Eye (tissue), 1 donor: ENCODE results near the gene DLX6.

Experiments
- DNase-seq: peaks from one replicate; pipeline ENCODE4 v3.0.0-alpha.2; 2015

Gene DLX6

DNA sequence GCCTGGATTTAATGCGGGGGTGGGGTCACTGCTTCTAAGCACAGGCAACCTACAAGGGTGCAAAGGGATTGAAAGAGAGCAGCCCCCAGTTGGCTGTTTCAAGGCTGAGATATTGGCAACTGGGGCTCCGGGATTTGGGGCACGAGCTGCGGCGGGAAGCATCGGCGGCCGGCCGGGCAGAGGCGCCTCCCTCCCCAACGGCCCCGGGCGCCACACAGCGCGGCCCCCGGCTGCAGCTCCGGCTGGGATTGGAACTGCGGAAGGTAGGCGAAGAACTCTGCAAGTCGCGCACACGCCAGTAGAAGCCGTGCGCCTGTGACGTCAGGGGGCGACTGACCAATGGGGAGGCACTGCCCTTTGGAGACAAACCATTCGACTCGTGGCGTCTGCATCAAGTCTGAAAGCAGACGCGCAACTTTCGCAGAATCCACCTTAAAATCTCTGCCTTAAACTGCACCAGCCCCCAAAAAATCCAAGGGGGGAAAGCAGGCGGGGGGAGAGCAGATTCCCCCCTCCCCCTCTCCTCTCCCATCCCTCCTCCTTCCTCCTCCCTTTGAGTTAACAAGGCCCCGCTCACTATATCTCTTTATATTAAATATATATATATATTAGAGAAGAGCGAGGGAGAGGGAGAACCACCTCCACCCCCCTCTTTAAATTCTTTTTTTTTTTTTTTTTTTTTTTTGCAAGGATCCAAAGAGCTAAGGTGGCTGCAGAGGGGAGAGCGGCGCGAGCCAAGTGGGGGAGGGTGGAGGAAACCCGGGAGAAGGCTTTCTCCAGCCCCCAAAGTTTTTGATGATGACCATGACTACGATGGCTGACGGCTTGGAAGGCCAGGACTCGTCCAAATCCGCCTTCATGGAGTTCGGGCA, at the start of gene DLX6:
TSS of gene DLX6 (plus strand) at position 371 of the 872 bp plus-strand sequence. CDS start at position 796, 425 bp downstream.
- DNase-seq: peak; percentile 92

GRCh38 chr7:96959135-96959534, 46.2 kb upstream of the DLX6 start:
- no peak for DNase-seq

DNA sequence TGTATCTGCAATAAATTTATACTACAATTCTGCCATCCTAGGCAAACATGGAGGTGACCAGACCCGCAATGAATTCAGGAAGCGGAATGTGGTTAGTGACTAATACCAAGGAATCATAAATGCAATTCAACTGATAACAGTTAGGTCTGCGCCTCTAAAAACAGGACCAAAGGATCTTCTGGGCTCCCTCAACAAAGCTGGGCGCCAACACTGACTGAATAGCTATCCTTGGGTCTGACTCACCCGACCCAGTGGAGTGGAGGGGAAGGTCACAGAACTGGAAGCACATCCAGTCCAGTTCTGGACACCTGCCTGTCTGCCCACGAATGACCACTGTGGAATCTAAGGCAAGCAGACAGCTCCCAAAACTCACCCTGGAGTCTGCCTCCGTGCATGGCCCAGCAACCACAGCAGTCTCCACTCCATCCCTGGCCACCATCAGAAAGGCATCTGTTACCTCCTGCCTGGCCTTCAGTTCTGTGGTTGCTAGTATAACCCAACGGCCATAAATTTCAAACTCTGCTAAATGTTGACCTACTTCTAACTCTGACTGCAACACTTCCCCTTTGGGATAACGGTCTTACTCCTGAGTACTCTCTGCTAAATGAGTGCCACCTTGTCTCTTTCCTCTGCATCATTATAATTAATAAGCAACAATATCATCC, 43.0 kb upstream of the DLX6 start:
- DNase-seq: no peak

- DNase-seq: no peak
Measured at GRCh38 chr7:96968981-96969380, 36.4 kb upstream of the DLX6 start.

DNA sequence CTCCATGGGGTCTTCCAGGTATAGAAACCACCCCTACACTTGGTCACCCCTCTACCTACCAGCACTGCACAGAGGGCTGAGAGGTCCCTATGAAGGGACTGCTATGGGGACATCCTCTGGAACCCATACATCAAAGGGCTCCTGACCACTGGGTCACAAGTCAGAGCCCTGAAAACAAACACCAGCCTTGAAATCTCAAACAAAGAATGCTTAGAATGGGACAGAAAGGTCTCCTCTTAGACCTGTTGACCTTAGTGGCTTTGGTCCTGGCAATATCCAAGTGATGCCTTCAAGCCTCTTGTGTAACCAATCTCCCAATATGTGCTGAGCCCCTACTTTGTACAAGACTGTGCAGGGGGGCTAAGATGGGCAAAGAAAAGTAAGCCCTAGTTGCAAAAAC, 34.6 kb upstream of the DLX6 start:
- DNase-seq: no peak

DNA sequence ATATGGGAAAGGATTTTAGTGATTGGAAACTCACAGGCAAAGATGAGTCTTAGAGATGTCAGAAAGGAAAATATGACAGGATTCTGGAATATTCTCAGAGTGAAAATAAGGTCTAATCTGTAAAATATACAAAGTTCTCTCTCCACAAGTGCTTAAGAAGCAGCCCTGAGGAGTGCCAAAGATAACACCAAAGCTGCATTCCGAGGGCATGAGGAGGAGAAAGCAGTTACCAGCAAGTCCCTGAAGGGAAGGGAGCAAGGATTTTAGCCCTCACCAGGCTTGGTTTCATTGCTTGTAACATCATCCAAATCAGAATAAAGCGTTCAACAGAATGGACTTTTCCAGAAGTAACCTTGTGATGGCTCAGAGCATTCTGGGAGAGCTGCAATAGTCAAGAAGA, 31.4 kb upstream of the DLX6 start:
- no peak for DNase-seq

DNA sequence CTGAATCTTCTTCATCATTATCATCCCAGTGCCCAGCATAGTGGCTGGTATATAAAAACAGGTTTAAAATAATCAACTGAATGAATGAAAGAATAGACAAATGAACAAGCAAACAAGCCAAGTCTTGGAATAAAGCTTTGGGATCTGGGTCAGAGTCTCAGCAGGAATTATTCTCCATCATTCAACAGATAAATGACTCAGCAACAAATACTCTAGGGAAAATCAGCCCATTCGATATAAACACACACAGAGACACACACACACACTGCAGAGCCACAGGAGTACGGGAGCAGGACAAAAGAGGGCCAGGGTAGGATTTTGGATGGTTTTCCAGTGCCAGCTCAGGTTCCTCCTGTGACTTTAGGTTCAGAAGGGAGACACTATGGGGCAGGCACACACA, 29.2 kb upstream of the DLX6 start:
- DNase-seq: no peak

GRCh38 chr7:96977445-96977844, 27.9 kb upstream of the DLX6 start:
- DNase-seq: no peak

GRCh38 chr7:96979551-96980276, 25.6 kb upstream of the DLX6 start:
- no peak for DNase-seq

- DNase-seq: no peak
Measured at GRCh38 chr7:96982586-96982985, 22.8 kb upstream of the DLX6 start.

DNA sequence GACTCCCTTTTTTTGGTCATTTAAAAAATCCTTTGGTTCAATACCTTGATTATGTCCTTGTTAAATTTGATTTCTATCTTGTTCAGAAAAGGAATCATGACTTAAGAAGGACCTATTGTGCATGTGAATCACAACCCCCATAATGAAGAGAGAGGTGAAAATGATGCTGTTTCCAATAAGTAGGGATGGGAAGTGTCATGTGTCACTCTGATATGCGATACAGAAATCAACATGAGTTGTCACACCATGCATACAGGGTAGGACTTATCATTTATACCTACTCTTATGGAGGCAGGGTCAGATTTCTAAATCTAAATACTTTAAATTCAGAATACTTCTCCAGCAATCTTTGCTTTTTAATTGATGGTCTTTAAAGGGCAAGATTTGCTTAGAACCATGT, 19.4 kb upstream of the DLX6 start:
- no peak for DNase-seq

DNA sequence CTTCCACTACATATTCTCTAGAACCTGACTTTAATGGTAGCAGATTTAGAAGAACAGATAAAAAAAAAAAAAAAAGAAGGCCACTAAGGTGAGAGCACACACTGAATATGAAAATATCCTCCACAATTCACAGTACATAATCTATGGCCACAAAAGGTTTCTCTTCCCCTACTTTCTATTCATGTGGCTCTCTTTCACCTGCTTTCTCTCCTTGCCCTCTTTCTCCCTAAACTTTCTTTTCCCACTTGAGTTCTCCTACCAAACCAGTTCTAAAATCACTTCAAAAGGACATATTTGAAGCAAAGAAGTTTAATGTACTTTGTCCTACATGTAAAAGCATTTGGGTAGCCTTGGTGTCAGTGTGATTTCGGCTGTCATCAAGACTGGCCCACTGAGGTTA, 18.5 kb upstream of the DLX6 start:
- DNase-seq: no peak

GRCh38 chr7:96987719-96988118, 17.6 kb upstream of the DLX6 start:
- no peak for DNase-seq

DNA sequence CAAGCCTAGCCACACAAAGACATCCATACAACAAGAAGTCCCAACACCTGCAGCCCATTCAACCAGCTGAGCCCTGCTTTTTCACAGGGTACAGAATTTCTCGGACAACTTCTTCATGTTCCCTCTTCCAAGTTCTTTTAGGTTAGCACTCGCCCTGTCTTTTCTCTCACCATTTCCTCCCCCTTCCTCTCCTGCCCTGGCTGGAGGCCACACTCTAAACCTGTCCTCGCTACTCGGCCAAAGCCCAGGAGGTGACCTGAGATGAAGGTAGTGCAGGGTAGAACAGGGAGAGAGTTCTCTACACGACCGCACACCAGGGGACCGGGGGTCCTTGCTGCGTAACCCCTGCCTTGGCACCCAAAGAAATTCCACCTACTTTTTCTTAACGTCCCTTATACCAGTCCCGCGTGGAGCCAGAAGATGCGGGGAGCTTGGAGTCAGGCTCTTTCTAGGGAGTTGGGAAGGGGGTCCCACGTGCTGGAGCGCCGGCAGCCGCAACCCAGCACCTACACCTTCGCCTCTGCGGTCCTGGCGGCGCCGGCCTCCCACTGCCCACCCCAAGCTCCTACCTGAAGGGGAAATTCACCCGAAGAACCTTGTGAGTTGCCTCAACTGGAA, 16.0 kb upstream of the DLX6 start:
- peak; percentile 16 for DNase-seq

- no peak for DNase-seq
Measured at GRCh38 chr7:96989859-96990317, 15.5 kb upstream of the DLX6 start.

DNA sequence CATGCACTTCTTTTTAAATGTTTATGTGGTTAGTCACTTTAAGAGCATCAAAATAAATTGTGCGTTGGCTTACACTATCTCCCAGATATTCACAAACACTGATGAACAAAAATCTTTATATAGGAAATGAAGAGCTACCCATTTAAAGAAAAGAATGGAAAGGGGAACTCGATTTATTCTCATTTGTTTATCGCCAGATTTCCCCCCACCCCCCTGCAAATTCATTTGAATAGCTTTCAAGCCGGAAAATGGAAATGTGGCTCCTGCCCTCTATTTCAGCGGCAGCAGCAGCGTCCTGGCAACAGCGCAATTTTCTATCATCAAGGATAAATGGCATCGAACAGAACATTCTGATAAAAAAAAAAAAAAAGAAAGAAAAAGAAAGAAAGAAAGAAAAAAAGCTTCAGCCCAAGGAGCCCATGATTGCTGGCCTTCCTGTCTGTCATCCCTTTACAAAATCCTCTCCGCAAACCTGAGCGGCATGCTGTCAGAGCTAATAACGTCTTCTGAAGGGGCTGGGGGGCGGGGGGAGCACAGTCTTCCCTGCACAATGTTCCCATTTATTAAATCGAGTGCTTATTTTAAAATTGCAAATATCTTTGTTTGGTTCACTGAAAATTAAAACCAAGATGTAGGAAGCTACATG, 13.7 kb upstream of the DLX6 start:
- peak; percentile 52 for DNase-seq

- DNase-seq: peak; percentile 61
Measured at GRCh38 chr7:96992192-96993005, 13.0 kb upstream of the DLX6 start.

DNA sequence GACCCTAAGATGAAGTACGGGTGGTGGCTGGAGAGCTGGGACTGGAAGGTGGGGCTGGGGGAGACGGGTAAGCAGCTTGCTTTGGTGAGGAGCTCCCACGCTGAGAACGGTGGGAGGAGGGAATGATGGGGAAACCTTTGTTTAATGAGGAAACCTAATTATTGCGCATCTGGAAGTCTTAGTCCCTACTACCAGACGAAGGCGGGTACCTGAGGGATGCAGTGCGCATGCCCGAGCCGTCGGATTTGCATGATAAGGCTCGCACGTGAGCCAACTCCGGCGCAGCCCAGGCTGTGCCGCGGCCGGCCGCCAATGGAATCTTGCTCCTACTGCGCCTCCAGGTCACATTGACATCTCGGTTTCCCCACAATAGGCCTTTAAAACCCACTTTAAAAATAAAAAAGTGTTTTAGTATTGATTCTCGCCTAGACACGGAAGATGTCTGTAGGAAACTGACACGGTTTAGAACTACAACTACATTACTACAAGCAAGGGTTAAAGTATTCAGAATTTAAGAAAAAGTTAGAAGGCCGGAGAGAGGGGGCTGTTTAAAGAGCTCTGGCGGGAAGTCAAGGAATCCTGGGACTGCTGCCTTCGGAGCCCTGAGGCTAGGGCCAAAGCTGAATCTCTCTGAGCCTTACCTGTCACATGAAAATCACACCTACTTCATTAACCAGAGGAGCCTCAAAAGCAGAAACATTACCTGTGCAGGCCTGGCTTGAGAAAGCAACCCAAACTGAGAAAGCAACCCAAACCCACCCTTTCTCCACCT, 12.1 kb upstream of the DLX6 start:
- peak; percentile 74 for DNase-seq

DNA sequence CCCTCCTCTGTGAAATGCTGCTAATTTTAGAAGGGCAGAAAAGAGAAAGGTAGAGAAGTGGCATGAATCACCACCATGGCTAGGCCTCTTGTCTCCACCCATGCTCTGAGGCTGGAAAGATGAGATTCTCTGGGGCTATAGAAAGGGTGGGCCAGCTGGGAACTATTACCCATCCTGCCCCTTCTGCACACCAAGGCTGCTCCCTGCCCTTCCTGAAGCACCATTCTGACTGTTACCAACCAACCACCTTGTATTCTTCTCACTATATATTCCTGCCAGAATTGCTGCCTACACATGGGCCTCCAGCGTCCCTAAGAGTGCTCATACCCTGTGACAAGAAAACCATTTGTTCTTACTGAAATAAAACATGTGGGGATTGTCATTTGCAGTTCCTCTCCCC, 11.4 kb upstream of the DLX6 start:
- no peak for DNase-seq

DNA sequence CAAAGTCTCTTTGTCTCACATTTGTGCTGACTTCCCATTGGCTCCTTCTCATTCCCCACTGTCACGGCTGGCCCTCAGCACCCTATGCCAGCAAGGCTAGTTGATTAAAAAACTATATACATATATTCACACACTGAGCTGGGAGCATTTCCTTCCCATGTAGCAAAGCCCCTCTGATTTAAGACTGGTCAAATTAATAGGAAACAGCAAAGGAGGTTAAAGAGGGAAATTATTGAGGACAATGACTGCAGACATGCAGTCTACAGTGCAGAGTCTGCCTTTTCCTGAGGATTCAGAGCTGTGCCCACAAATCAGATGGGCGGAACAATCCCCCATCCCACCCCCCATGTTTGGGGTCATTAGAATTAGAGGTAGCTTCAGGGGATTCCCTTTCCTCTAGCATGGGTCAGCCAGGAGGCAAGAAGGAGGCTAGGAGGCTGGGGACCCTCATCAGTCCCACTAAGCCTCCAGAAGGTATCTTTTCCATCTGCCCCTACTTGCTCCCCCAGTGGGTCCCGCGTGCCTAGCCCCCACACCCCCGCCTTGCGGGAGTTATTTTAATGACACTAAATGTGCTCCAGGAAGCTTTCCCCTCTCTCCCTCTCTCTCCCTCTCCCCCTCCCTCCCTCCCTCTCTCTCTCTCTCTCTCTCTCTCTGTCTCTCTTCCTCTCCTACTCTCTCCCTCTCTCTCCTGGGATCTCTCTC, 9.8 kb upstream of the DLX6 start:
- peak; percentile 5 for DNase-seq
